Neural progenitor cell (in vitro differentiated cells): ENCODE data around the gene SPOPL. TPM values are rescaled to one million over a fixed set of nuclear protein-coding genes. Genes with fewer than 3 reads are reported as not detected.

Experiments used
- DNase-seq: peaks from one replicate; pipeline ENCODE4 v3.0.0-alpha.2; 2016; ENCODE audit warnings: low spot score
- H2AFZ ChIP-seq: fragments of 200-600 bp; sonication (generic); replicated peaks from 2 replicates; pipeline ENCODE4 v1.6.1; 2016; ENCODE audit warnings: antibody characterized with exemption
- H3F3A ChIP-seq: fragments of 200-600 bp; sonication (generic); 2 replicates; pipeline ENCODE4 v1.6.1; 2016; ENCODE audit warnings: antibody characterized with exemption, low read depth
- H3K27ac ChIP-seq: fragments of 200-600 bp; sonication (generic); 2 replicates; pipeline ENCODE4 v1.5.1; 2016; ENCODE audit warnings: mild to moderate bottlenecking
- H3K27me3 ChIP-seq: fragments of 200-600 bp; sonication (generic); 2 replicates; pipeline ENCODE4 v1.6.1; 2016; ENCODE audit warnings: mild to moderate bottlenecking, moderate library complexity
- H3K36me3 ChIP-seq: fragments of 200-600 bp; sonication (generic); 2 replicates; pipeline ENCODE4 v1.5.1; 2016
- H3K4me1 ChIP-seq: fragments of 200-600 bp; sonication (generic); 2 replicates; pipeline ENCODE4 v1.6.1; 2016; ENCODE audit warnings: mixed run types
- H3K4me2 ChIP-seq: fragments of 200-600 bp; sonication (generic); 2 replicates; pipeline ENCODE4 v1.6.1; 2016
- H3K4me3 ChIP-seq: fragments of 200-600 bp; sonication (generic); 2 replicates; pipeline ENCODE4 v1.5.1; 2016
- H3K79me2 ChIP-seq: fragments of 200-600 bp; sonication (generic); 2 replicates; pipeline ENCODE4 v1.6.1; 2016; ENCODE audit warnings: low read depth
- H3K9ac ChIP-seq: fragments of 200-600 bp; sonication (generic); 2 replicates; pipeline ENCODE4 v1.6.1; 2016
- H3K9me3 ChIP-seq: fragments of 200-600 bp; sonication (generic); 2 replicates; pipeline ENCODE4 v1.5.1; 2016; ENCODE audit warnings: low read depth
- H4K20me1 ChIP-seq: fragments of 200-600 bp; sonication (generic); 2 replicates; pipeline ENCODE4 v1.6.1; 2016; ENCODE audit warnings: low read depth
- H3K27ac Mint-ChIP-seq: 3 replicates; pipeline ENCODE4 v1.8.0; 2021; ENCODE audit warnings: mixed read lengths
- H3K27me3 Mint-ChIP-seq: 2 replicates; pipeline ENCODE4 v1.8.0; 2022; ENCODE audit warnings: low read depth, mild to moderate bottlenecking, inconsistent platforms, moderate library complexity, mixed read lengths; ENCODE audit not compliant: insufficient read depth
- H3K36me3 Mint-ChIP-seq: 3 replicates; pipeline ENCODE4 v1.8.0; 2021; ENCODE audit warnings: mixed read lengths
- H3K4me1 Mint-ChIP-seq: 3 replicates; pipeline ENCODE4 v1.8.0; 2021; ENCODE audit warnings: mixed read lengths
- H3K4me3 Mint-ChIP-seq: 3 replicates; pipeline ENCODE4 v1.8.0; 2021; ENCODE audit warnings: mild to moderate bottlenecking, moderate library complexity, mixed read lengths
- H3K9me3 Mint-ChIP-seq: 3 replicates; pipeline ENCODE4 v1.8.0; 2020; ENCODE audit warnings: mixed read lengths
- EZH2 ChIP-seq: fragments of 200-600 bp; sonication (generic); IDR thresholded peaks from 2 replicates; pipeline ENCODE4 v1.6.1; 2017; ENCODE audit warnings: antibody characterized with exemption, mild to moderate bottlenecking, moderate library complexity
- EZH2phosphoT487 ChIP-seq: fragments of 200-600 bp; sonication (generic); IDR thresholded peaks from 2 replicates; pipeline ENCODE4 v1.6.1; 2017; ENCODE audit warnings: antibody characterized with exemption
- total RNA-seq: library from RNA; depleted of rRNA; stranded (reverse); fragments of >200 nt; gene quantifications from 2 replicates; pipeline ENCODE4 v1.2.3, GENCODE V29; 2015; ENCODE audit warnings: low replicate concordance
- TF ChIP-seq, protein P1 (sequence below): fragments of 200-600 bp; sonication (generic); IDR thresholded peaks from 2 replicates; pipeline ENCODE4 v1.5.1; 2017; ENCODE audit warnings: antibody characterized with exemption, mild to moderate bottlenecking

Gene SPOPL
- total RNA-seq, 1 donor from 2014 or later: 19.8 TPM

- no peaks in the 10 kb centered on the region for H3K4me1 Mint-ChIP-seq
These were observed 33.0 kb upstream of the SPOPL start for GRCh38 chr2:138468617-138469016.

GRCh38 chr2:138469411-138469810 is 32.2 kb upstream of the SPOPL start:
- no peaks in the 10 kb centered on the region for H3K27me3 ChIP-seq
- no peaks in the 10 kb centered on the region for H3K36me3 Mint-ChIP-seq
- peaks cover 4% of the 10 kb centered on the region for H3K9me3 Mint-ChIP-seq
- H3F3A ChIP-seq: no peaks in the 10 kb centered on the region
- no peak overlapping the region for H3K27ac ChIP-seq
- no peak overlapping the region for H3K9ac ChIP-seq
- TF ChIP-seq EZH2 (no peak), EZH2phosphoT487 (no peak)
- TF ChIP-seq, protein P1, sequence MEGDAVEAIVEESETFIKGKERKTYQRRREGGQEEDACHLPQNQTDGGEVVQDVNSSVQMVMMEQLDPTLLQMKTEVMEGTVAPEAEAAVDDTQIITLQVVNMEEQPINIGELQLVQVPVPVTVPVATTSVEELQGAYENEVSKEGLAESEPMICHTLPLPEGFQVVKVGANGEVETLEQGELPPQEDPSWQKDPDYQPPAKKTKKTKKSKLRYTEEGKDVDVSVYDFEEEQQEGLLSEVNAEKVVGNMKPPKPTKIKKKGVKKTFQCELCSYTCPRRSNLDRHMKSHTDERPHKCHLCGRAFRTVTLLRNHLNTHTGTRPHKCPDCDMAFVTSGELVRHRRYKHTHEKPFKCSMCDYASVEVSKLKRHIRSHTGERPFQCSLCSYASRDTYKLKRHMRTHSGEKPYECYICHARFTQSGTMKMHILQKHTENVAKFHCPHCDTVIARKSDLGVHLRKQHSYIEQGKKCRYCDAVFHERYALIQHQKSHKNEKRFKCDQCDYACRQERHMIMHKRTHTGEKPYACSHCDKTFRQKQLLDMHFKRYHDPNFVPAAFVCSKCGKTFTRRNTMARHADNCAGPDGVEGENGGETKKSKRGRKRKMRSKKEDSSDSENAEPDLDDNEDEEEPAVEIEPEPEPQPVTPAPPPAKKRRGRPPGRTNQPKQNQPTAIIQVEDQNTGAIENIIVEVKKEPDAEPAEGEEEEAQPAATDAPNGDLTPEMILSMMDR: no peak
- H3K36me3 ChIP-seq: no peaks in the 10 kb centered on the region
- no peaks in the 10 kb centered on the region for H3K79me2 ChIP-seq
- no peak overlapping the region for H3K27ac Mint-ChIP-seq
- H3K4me2 ChIP-seq: no peak overlapping the region
- no peaks in the 10 kb centered on the region for H3K4me1 Mint-ChIP-seq
- no peaks in the 10 kb centered on the region for H3K27me3 Mint-ChIP-seq
- H3K9me3 ChIP-seq: no peaks in the 10 kb centered on the region
- no peak overlapping the region for H3K4me3 ChIP-seq
- H3K4me1 ChIP-seq: no peaks in the 10 kb centered on the region
- DNase-seq: no peak
- H3K4me3 Mint-ChIP-seq: no peak overlapping the region
- H4K20me1 ChIP-seq: no peaks in the 10 kb centered on the region
- no peak overlapping the region for H2AFZ ChIP-seq

More at GRCh38 chr2:138468617-138469016, 33.0 kb upstream of the SPOPL start:
- Histone ChIP-seq H3K27me3 (no peaks in the 10 kb centered on the region), H3K27ac (no peak overlapping the region), H3K9me3 (no peaks in the 10 kb centered on the region), H3K4me3 (no peak overlapping the region), H3F3A (no peaks in the 10 kb centered on the region), H3K4me2 (no peak overlapping the region), H3K4me1 (no peaks in the 10 kb centered on the region), H3K9ac (no peak overlapping the region), H3K36me3 (no peaks in the 10 kb centered on the region), H2AFZ (no peak overlapping the region), H3K79me2 (no peaks in the 10 kb centered on the region), H4K20me1 (no peaks in the 10 kb centered on the region)
- Mint-ChIP-seq H3K36me3 (no peaks in the 10 kb centered on the region), H3K27me3 (no peaks in the 10 kb centered on the region), H3K4me3 (no peak overlapping the region), H3K9me3 (peaks cover 8% of the 10 kb centered on the region), H3K27ac (no peak overlapping the region)
- DNase-seq: no peak
- TF ChIP-seq EZH2: no peak
- TF ChIP-seq, protein P1: no peak
- TF ChIP-seq EZH2phosphoT487: no peak

- DNase-seq: no peak
- no peak overlapping the region for H3K27ac ChIP-seq
- H3K36me3 ChIP-seq: no peaks in the 10 kb centered on the region
- H3K27me3 ChIP-seq: no peaks in the 10 kb centered on the region
- Mint-ChIP-seq H3K4me1 (no peaks in the 10 kb centered on the region), H3K36me3 (no peaks in the 10 kb centered on the region), H3K4me3 (no peak overlapping the region), H3K27me3 (no peaks in the 10 kb centered on the region), H3K9me3 (no peaks in the 10 kb centered on the region), H3K27ac (no peak overlapping the region)
- no peaks in the 10 kb centered on the region for H3F3A ChIP-seq
- H4K20me1 ChIP-seq: no peaks in the 10 kb centered on the region
- no peak overlapping the region for H3K4me3 ChIP-seq
- no peaks in the 10 kb centered on the region for H3K9me3 ChIP-seq
- H3K9ac ChIP-seq: no peak overlapping the region
- no peak overlapping the region for H3K4me2 ChIP-seq
- H3K79me2 ChIP-seq: no peaks in the 10 kb centered on the region
- H3K4me1 ChIP-seq: no peaks in the 10 kb centered on the region
- TF ChIP-seq, protein P1: no peak
- TF ChIP-seq EZH2phosphoT487: no peak
- TF ChIP-seq EZH2: no peak
- no peak overlapping the region for H2AFZ ChIP-seq
These were observed 30.6 kb upstream of the SPOPL start for GRCh38 chr2:138470941-138471340.
